Retinal pigment epithelial cell (primary cell): Measurements from ENCODE around the gene TTLL4.

ENCODE experiments used
- DNase-seq: peaks from one replicate; pipeline ENCODE4 v3.0.0-alpha.2; 2010; ENCODE audit warnings: low read depth
- H3K4me3 ChIP-seq: 2 replicates; pipeline ENCODE4 v1.5.1; 2011; ENCODE audit warnings: mild to moderate bottlenecking, low read length, control low read depth, moderate library complexity
- TF ChIP-seq, protein P1 (sequence below): conservative IDR thresholded peaks from 2 replicates; pipeline ENCODE4 v1.5.1; 2011; ENCODE audit warnings: low read depth, low read length, control low read depth, inconsistent platforms

Gene TTLL4

GRCh38 chr2:218773881-218774280, 63.2 kb downstream of the TTLL4 start:
- no peak for DNase-seq
- no peak overlapping the region for H3K4me3 ChIP-seq
- TF ChIP-seq, protein P1, sequence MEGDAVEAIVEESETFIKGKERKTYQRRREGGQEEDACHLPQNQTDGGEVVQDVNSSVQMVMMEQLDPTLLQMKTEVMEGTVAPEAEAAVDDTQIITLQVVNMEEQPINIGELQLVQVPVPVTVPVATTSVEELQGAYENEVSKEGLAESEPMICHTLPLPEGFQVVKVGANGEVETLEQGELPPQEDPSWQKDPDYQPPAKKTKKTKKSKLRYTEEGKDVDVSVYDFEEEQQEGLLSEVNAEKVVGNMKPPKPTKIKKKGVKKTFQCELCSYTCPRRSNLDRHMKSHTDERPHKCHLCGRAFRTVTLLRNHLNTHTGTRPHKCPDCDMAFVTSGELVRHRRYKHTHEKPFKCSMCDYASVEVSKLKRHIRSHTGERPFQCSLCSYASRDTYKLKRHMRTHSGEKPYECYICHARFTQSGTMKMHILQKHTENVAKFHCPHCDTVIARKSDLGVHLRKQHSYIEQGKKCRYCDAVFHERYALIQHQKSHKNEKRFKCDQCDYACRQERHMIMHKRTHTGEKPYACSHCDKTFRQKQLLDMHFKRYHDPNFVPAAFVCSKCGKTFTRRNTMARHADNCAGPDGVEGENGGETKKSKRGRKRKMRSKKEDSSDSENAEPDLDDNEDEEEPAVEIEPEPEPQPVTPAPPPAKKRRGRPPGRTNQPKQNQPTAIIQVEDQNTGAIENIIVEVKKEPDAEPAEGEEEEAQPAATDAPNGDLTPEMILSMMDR, result no peak

DNA sequence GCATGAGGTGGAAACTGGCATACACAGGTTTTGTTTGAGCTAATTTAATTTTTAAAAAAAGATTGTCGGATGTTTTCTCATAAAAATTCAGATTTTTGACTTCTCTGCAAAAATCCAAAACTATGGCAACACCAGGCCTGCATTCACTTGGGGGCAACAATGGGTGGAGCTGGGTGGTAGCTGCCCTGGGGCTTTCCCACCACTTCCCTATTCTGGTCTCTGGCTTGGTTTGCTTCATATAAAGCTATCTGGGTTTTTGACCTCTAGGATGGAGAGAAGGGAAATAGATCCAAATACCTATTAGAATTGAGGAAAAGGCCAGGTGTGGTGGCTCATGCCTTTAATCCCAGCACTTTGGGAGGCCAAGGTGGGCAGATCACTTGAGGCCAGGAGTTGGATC, 65.9 kb downstream of the TTLL4 start:
- no peak for DNase-seq
- TF ChIP-seq, protein P1, result no peak
- H3K4me3 ChIP-seq, result no peak overlapping the region

- TF ChIP-seq, protein P1, result no peak
- DNase-seq, result no peak
- H3K4me3 ChIP-seq, result no peak overlapping the region
These were observed 66.8 kb downstream of the TTLL4 start for GRCh38 chr2:218777276-218777990.

DNA sequence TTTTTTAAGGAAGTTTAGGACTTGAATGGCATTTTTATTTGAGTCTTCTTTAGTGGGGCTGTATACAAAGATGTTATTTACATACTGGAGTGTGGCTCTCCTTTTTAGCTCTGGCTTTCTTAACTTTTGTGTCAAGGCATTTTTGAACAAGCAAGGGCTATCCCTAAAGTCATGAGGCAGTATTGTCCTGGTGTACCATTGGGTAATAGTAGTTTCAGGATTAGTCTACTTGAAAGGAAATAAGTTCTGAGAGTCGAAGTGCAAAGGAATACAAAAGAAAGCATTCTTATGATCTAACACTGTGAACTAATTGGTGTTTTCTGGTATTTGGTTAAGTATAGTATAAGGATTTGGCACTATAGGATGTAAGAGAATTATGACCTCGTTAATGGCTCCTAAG, 69.4 kb downstream of the TTLL4 start:
- peak; percentile 39 for DNase-seq
- TF ChIP-seq, protein P1, result no peak
- no peak overlapping the region for H3K4me3 ChIP-seq

GRCh38 chr2:218780851-218781690, 70.4 kb downstream of the TTLL4 start:
- no peak for DNase-seq
- TF ChIP-seq, protein P1, result no peak
- H3K4me3 ChIP-seq, result peak overlapping the region; percentile 76

GRCh38 chr2:218781691-218782527, 71.3 kb downstream of the TTLL4 start, which contains the start of gene CYP27A1:
Gene CYP27A1, plus strand, starts transcription at chr2:218782147. Its CDS starts 36 bp downstream, at chr2:218782183.
- peak within 1 kb of the TSS; percentile 76 for H3K4me3 ChIP-seq

More at GRCh38 chr2:218781691-218782527, 71.3 kb downstream of the TTLL4 start, which contains the start of gene CYP27A1:
- DNase-seq, result no peak
- TF ChIP-seq, protein P1, result no peak
